Peyer's patch (tissue), 4 donors: ENCODE measurements around the gene GPR151. TPM values are rescaled to one million over a fixed set of nuclear protein-coding genes. Genes with fewer than 3 reads are reported as not detected.

Experiments
- DNase-seq, 3 donors: peaks; one replicate each; pipeline ENCODE4 v3.0.0-alpha.2; 2017 to 2019
- H3K27ac ChIP-seq, 4 donors: fragments of 200-600 bp; sonication (generic); one replicate each; pipeline ENCODE4 v1.5.1; 2016 to 2019
- H3K27me3 ChIP-seq, 2 donors: fragments of 200-600 bp; sonication (generic); one replicate each; pipeline ENCODE4 v1.5.1; 2019
- H3K36me3 ChIP-seq, 3 donors: fragments of 200-600 bp; sonication (generic); one replicate each; pipeline ENCODE4 v1.5.1; 2016 to 2019
- H3K4me1 ChIP-seq, 4 donors: fragments of 200-600 bp; sonication (generic); one replicate each; pipeline ENCODE4 v1.5.1; 2016 to 2019
- H3K4me3 ChIP-seq, 4 donors: fragments of 200-600 bp; sonication (generic); 1 replicate in 3 of 4; 2 replicates in 1 of 4; pipeline ENCODE4 v1.5.1; 2016 to 2019; ENCODE audit warnings: mild to moderate bottlenecking in 1 of 4
- H3K9me3 ChIP-seq, 4 donors: fragments of 200-600 bp; sonication (generic); one replicate each; pipeline ENCODE4 v1.5.1; 2016 to 2019; ENCODE audit warnings: mild to moderate bottlenecking in 1 of 4
- CTCF ChIP-seq, 6 experiments: fragments of 450-650 bp in 4 of 6; fragments of 200-600 bp in 2 of 6; sonication (generic) in 1 of 6; IDR thresholded peaks; one replicate each; pipeline ENCODE4 v1.5.1; 2017 to 2019; ENCODE audit warnings: antibody characterized with exemption in 6 of 6, mild to moderate bottlenecking in 3 of 6, moderate library complexity in 1 of 6
- POLR2A ChIP-seq, 2 donors: fragments of 450-650 bp; IDR thresholded peaks; one replicate each; pipeline ENCODE4 v1.5.1; 2017; ENCODE audit warnings: antibody characterized with exemption in 2 of 2, mild to moderate bottlenecking in 2 of 2, moderate library complexity in 2 of 2
- small RNA-seq, 2 donors: library from RNA; depleted of rRNA; stranded (forward); fragments of <200 nt; gene quantifications; one replicate each; pipeline ENCODE3, GENCODE V24; 2016
- total RNA-seq, 4 donors: library from RNA; depleted of rRNA; stranded (reverse); fragments of >200 nt; gene quantifications; one replicate each; pipeline ENCODE4 v1.1.0, GENCODE V29; 2016

Gene GPR151
- total RNA-seq, 4 donors from 2014 or later = not detected

GRCh38 chr5:146463446-146463845 is 52.5 kb downstream of the GPR151 start:
- Histone ChIP-seq H3K4me3 (no peak overlapping the region), H3K36me3 (peaks cover 0 to 68% (median 0%) of the 10 kb centered on the region in 3 donors), H3K9me3 (no peaks in the 10 kb centered on the region), H3K27ac (no peak overlapping the region), H3K27me3 (no peaks in the 10 kb centered on the region), H3K4me1 (no peaks in the 10 kb centered on the region)
- TF ChIP-seq POLR2A (IDR thresholded peaks at IDR 0.05) (no peak), CTCF (IDR thresholded peaks at IDR 0.05) (no peak)
- DNase-seq = no peak

Small RNA genes lying within 50 kb of the gene (small RNA-seq; reads per million reads assigned to genes)
- gene RF02271 = 0 reads per million in 2 donors

Other genes starting within 250 kb of the GPR151 start
- not detected for gene POU4F3, start 177.4 kb downstream of the GPR151 start, total RNA-seq
- 100 to 1,000 TPM in 2 of 4 donors, 10 to 100 TPM in 2; 63.0 to 232 (median 104) TPM for gene TCERG1, start 68.9 kb downstream of the GPR151 start, total RNA-seq